HEK293 (cell line): ENCODE measurements around the gene PRG2.

ENCODE experiments used
- CTCF ChIA-PET: fragments of 350-600 bp; formaldehyde crosslinking; extraction: SDS; loops from one replicate; lab custom pipeline; 2021; ENCODE audit warnings: antibody characterized with exemption; lab: Yijun Ruan, JAX
- POLR2A ChIA-PET: fragments of 300-600 bp; formaldehyde crosslinking; extraction: SDS; loops from one replicate; lab custom pipeline; 2020; ENCODE audit warnings: antibody characterized with exemption, inconsistent platforms; lab: Yijun Ruan, JAX
- H3K27ac ChIP-seq: fragments of 200-500 bp; sonication (Bioruptor generic); 2 replicates; pipeline ENCODE4 v1.5.1; 2014; ENCODE audit warnings: low read depth, low read length, control low read depth, inconsistent platforms; ENCODE audit errors: extremely low read depth
- H3K36me3 ChIP-seq, 2 experiments: fragments of 200-500 bp in 1 of 2; sonication (Bioruptor generic) in 1 of 2; 1 replicate in 1 of 2; 2 replicates in 1 of 2; pipeline ENCODE4 v1.5.1; 2014 to 2017; ENCODE audit warnings: inconsistent platforms in 2 of 2, low read length in 2 of 2; ENCODE audit not compliant: control insufficient read depth in 2 of 2, insufficient read depth in 1 of 2
- H3K4me1 ChIP-seq: fragments of 200-500 bp; sonication (Bioruptor generic); 2 replicates; pipeline ENCODE4 v1.5.1; 2014; ENCODE audit warnings: mild to moderate bottlenecking, low read length, inconsistent platforms; ENCODE audit not compliant: control insufficient read depth, insufficient read depth
- H3K4me3 ChIP-seq: 2 replicates; pipeline ENCODE4 v1.5.1; 2011; ENCODE audit warnings: low read depth, mild to moderate bottlenecking, control low read depth, low read length, moderate library complexity
- H3K9me3 ChIP-seq: fragments of 200-500 bp; sonication (Bioruptor generic); 2 replicates; pipeline ENCODE4 v1.5.1; 2014; ENCODE audit warnings: low read depth, low read length, inconsistent platforms; ENCODE audit not compliant: control insufficient read depth, insufficient read depth
- GLIS1 ChIP-seq: fragments of 450-650 bp; formaldehyde crosslinking; IDR thresholded peaks from 2 replicates; pipeline ENCODE4 v1.5.1; 2016; ENCODE audit warnings: missing biosample characterization, missing genetic modification characterization
- HOXC10 ChIP-seq: sonication (generic); formaldehyde crosslinking; IDR thresholded peaks from 2 replicates; pipeline ENCODE4 v1.8.1; 2023; ENCODE audit warnings: mild to moderate bottlenecking, missing genetic modification reagents
- PRDM10 ChIP-seq: fragments of 450-650 bp; formaldehyde crosslinking; IDR thresholded peaks from 2 replicates; pipeline ENCODE4 v1.5.1; 2016; ENCODE audit warnings: missing biosample characterization, missing genetic modification characterization
- ZIC2 ChIP-seq: fragments of 450-650 bp; formaldehyde crosslinking; IDR thresholded peaks from 2 replicates; pipeline ENCODE4 v1.5.1; 2016; ENCODE audit warnings: missing biosample characterization, missing genetic modification characterization
- ZNF214 ChIP-seq: fragments of 450-650 bp; formaldehyde crosslinking; IDR thresholded peaks from 2 replicates; pipeline ENCODE4 v1.5.1; 2017; ENCODE audit warnings: missing biosample characterization, mild to moderate bottlenecking, missing genetic modification characterization, borderline replicate concordance
- ZNF398 ChIP-seq: fragments of 450-650 bp; formaldehyde crosslinking; IDR thresholded peaks from 2 replicates; pipeline ENCODE4 v1.5.1; 2017; ENCODE audit warnings: missing biosample characterization, missing genetic modification characterization
- ZNF600 ChIP-seq: fragments of 450-650 bp; formaldehyde crosslinking; IDR thresholded peaks from 2 replicates; pipeline ENCODE4 v1.5.1; 2016; ENCODE audit warnings: missing biosample characterization, missing genetic modification characterization
- ZNF629 ChIP-seq: fragments of 450-650 bp; formaldehyde crosslinking; IDR thresholded peaks from 2 replicates; pipeline ENCODE4 v1.5.1; 2017; ENCODE audit warnings: missing biosample characterization, missing genetic modification characterization
- ZNF660 ChIP-seq: fragments of 450-650 bp; IDR thresholded peaks from 2 replicates; pipeline ENCODE4 v1.5.1; 2018; ENCODE audit warnings: missing biosample characterization, mild to moderate bottlenecking, missing genetic modification characterization
- TF ChIP-seq, protein P1 (sequence below): fragments of 450-650 bp; formaldehyde crosslinking; IDR thresholded peaks from 2 replicates; pipeline ENCODE4 v1.5.1; 2016; ENCODE audit warnings: missing biosample characterization, missing genetic modification characterization
- TF ChIP-seq, protein P2 (sequence below): fragments of 450-650 bp; IDR thresholded peaks from 2 replicates; pipeline ENCODE4 v1.5.1; 2018; ENCODE audit warnings: missing biosample characterization, missing genetic modification characterization
- TF ChIP-seq, protein P3 (sequence below): fragments of 450-650 bp; formaldehyde crosslinking; IDR thresholded peaks from 2 replicates; pipeline ENCODE4 v1.5.1; 2016; ENCODE audit warnings: missing biosample characterization, missing genetic modification characterization
- TF ChIP-seq, protein P4 (sequence below): fragments of 450-650 bp; formaldehyde crosslinking; IDR thresholded peaks from 2 replicates; pipeline ENCODE4 v1.5.1; 2016; ENCODE audit warnings: missing biosample characterization, missing genetic modification characterization
- TF ChIP-seq, protein P5 (sequence below): fragments of 450-650 bp; formaldehyde crosslinking; IDR thresholded peaks from 2 replicates; pipeline ENCODE4 v1.5.1; 2016; ENCODE audit warnings: missing biosample characterization, missing genetic modification characterization

PRG2 gene

GRCh38 chr11:57424792-57425564, 34.5 kb upstream of the PRG2 start:
- ChIA-PET CTCF (interaction anchor here (0.6 to 1.9 kb wide), 6 partner anchors 33 to 376 kb away, joined by 3 to 5 read pairs (median 3); no protein-coding TSS in a partner anchor), POLR2A (no interaction called here)
- no peaks in the 10 kb centered on the region for H3K4me1 ChIP-seq
- no peaks in the 10 kb centered on the region for H3K36me3 ChIP-seq
- no peaks in the 10 kb centered on the region for H3K9me3 ChIP-seq
- no peak overlapping the region for H3K4me3 ChIP-seq
- TF ChIP-seq, protein P1, sequence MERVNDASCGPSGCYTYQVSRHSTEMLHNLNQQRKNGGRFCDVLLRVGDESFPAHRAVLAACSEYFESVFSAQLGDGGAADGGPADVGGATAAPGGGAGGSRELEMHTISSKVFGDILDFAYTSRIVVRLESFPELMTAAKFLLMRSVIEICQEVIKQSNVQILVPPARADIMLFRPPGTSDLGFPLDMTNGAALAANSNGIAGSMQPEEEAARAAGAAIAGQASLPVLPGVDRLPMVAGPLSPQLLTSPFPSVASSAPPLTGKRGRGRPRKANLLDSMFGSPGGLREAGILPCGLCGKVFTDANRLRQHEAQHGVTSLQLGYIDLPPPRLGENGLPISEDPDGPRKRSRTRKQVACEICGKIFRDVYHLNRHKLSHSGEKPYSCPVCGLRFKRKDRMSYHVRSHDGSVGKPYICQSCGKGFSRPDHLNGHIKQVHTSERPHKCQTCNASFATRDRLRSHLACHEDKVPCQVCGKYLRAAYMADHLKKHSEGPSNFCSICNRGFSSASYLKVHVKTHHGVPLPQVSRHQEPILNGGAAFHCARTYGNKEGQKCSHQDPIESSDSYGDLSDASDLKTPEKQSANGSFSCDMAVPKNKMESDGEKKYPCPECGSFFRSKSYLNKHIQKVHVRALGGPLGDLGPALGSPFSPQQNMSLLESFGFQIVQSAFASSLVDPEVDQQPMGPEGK = peak; percentile 71
- TF ChIP-seq ZNF398 (tag by site-specific recombination) (peak; percentile 81), ZNF660 (0 out of 2 replicates have a peak, but pooled peaks have one; percentile 42), ZIC2 (tag by site-specific recombination) (peak; percentile 92), PRDM10 (tag by site-specific recombination) (peak; percentile 20; the same call in 1 of the 2 replicates), ZNF600 (no peak), ZNF629 (tag by site-specific recombination) (peak; percentile 25; the same call in 1 of the 2 replicates), ZNF214 (no peak), HOXC10 (CRISPR knock-in tag) (no peak), GLIS1 (tag by site-specific recombination) (peak; percentile 52)
- TF ChIP-seq, protein P2, sequence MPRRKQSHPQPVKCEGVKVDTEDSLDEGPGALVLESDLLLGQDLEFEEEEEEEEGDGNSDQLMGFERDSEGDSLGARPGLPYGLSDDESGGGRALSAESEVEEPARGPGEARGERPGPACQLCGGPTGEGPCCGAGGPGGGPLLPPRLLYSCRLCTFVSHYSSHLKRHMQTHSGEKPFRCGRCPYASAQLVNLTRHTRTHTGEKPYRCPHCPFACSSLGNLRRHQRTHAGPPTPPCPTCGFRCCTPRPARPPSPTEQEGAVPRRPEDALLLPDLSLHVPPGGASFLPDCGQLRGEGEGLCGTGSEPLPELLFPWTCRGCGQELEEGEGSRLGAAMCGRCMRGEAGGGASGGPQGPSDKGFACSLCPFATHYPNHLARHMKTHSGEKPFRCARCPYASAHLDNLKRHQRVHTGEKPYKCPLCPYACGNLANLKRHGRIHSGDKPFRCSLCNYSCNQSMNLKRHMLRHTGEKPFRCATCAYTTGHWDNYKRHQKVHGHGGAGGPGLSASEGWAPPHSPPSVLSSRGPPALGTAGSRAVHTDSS (tag by site-specific recombination) = peak; percentile 40; the same call in 1 of the 2 replicates
- TF ChIP-seq, protein P3, sequence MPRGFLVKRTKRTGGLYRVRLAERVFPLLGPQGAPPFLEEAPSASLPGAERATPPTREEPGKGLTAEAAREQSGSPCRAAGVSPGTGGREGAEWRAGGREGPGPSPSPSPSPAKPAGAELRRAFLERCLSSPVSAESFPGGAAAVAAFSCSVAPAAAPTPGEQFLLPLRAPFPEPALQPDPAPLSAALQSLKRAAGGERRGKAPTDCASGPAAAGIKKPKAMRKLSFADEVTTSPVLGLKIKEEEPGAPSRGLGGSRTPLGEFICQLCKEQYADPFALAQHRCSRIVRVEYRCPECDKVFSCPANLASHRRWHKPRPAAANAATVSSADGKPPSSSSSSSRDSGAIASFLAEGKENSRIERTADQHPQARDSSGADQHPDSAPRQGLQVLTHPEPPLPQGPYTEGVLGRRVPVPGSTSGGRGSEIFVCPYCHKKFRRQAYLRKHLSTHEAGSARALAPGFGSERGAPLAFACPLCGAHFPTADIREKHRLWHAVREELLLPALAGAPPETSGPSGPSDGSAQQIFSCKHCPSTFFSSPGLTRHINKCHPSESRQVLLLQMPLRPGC (tag by site-specific recombination) = 0 out of 2 replicates have a peak, but pooled peaks have one; percentile 60
- TF ChIP-seq, protein P4, sequence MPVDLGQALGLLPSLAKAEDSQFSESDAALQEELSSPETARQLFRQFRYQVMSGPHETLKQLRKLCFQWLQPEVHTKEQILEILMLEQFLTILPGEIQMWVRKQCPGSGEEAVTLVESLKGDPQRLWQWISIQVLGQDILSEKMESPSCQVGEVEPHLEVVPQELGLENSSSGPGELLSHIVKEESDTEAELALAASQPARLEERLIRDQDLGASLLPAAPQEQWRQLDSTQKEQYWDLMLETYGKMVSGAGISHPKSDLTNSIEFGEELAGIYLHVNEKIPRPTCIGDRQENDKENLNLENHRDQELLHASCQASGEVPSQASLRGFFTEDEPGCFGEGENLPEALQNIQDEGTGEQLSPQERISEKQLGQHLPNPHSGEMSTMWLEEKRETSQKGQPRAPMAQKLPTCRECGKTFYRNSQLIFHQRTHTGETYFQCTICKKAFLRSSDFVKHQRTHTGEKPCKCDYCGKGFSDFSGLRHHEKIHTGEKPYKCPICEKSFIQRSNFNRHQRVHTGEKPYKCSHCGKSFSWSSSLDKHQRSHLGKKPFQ = no peak
- TF ChIP-seq, protein P5, sequence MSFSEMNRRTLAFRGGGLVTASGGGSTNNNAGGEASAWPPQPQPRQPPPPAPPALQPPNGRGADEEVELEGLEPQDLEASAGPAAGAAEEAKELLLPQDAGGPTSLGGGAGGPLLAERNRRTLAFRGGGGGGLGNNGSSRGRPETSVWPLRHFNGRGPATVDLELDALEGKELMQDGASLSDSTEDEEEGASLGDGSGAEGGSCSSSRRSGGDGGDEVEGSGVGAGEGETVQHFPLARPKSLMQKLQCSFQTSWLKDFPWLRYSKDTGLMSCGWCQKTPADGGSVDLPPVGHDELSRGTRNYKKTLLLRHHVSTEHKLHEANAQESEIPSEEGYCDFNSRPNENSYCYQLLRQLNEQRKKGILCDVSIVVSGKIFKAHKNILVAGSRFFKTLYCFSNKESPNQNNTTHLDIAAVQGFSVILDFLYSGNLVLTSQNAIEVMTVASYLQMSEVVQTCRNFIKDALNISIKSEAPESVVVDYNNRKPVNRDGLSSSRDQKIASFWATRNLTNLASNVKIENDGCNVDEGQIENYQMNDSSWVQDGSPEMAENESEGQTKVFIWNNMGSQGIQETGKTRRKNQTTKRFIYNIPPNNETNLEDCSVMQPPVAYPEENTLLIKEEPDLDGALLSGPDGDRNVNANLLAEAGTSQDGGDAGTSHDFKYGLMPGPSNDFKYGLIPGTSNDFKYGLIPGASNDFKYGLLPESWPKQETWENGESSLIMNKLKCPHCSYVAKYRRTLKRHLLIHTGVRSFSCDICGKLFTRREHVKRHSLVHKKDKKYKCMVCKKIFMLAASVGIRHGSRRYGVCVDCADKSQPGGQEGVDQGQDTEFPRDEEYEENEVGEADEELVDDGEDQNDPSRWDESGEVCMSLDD = no peak
- H3K27ac ChIP-seq = no peak overlapping the region
